ENCODE results near the gene TAF11. TPM values are rescaled to one million over a fixed set of nuclear protein-coding genes. Genes with fewer than 3 reads are reported as not detected.
"Not testable (repeated sequence)": the region's sequence is repeated elsewhere in the genome, so short reads cannot be mapped to it uniquely, and the experiment has no call there.

TAF11 gene
- total and polyA plus RNA-seq, 2 donors: 24.2 to 36.4 TPM

GRCh38 chr6:34894693-34895092 is 6.9 kb upstream of the TAF11 start:
- H3K4me1 ChIP-seq (ENCODE audit: insufficient read depth): no peaks in the 10 kb centered on the region
- no peak overlapping the region for H3K4me3 ChIP-seq (ENCODE audit: low read depth, low read length)
- H3K36me3 ChIP-seq (ENCODE audit: insufficient read depth): no peaks in the 10 kb centered on the region
- no peak overlapping the region for H3K27ac ChIP-seq (ENCODE audit: low read depth)
- DNase-seq (ENCODE audit: extremely low spot score): no peak
- 85% methylated on average over 1 of the region's 1 CpG for WGBS

GRCh38 chr6:34891296-34891695 is 3.5 kb upstream of the TAF11 start:
- WGBS: 97% methylated on average over 2 of the region's 2 CpGs
- Histone ChIP-seq H3K36me3 (ENCODE audit: insufficient read depth) (no peaks in the 10 kb centered on the region), H3K4me1 (ENCODE audit: insufficient read depth) (no peaks in the 10 kb centered on the region), H3K27ac (ENCODE audit: low read depth) (no peak overlapping the region), H3K4me3 (ENCODE audit: low read depth, low read length) (no peak overlapping the region)
- no peak for DNase-seq (ENCODE audit: extremely low spot score)

- no peak for DNase-seq (ENCODE audit: extremely low spot score)
- Histone ChIP-seq H3K27ac (ENCODE audit: low read depth) (no peak overlapping the region), H3K36me3 (ENCODE audit: insufficient read depth) (no peaks in the 10 kb centered on the region), H3K4me1 (ENCODE audit: insufficient read depth) (no peaks in the 10 kb centered on the region), H3K4me3 (ENCODE audit: low read depth, low read length) (peak overlapping the region; percentile 21)
- 49% methylated on average over 7 of the region's 7 CpGs for WGBS
Measured at GRCh38 chr6:34890533-34890925, 2.7 kb upstream of the TAF11 start.

- Histone ChIP-seq H3K36me3 (ENCODE audit: insufficient read depth) (no peaks in the 10 kb centered on the region), H3K27ac (ENCODE audit: low read depth) (peak within 1 kb of the TSS; percentile 84), H3K4me3 (ENCODE audit: low read depth, low read length) (peak within 1 kb of the TSS; percentile 100), H3K4me1 (ENCODE audit: insufficient read depth) (no peaks in the 10 kb centered on the region)
- DNase-seq (ENCODE audit: extremely low spot score): peak; percentile 43
- under 1% methylated on average over 60 of the region's 60 CpGs for WGBS
Measured at GRCh38 chr6:34888874-34889555, 1.2 kb upstream of the TAF11 start, which contains the start of gene ANKS1A. TSS of gene ANKS1A (plus strand) at chr6:34889255. CDS start at chr6:34889403, 148 bp downstream.

- Histone ChIP-seq H3K27ac (ENCODE audit: low read depth) (peak overlapping the region; percentile 84), H3K36me3 (ENCODE audit: insufficient read depth) (no peaks in the 10 kb centered on the region), H3K4me3 (ENCODE audit: low read depth, low read length) (peak overlapping the region; percentile 100), H3K4me1 (ENCODE audit: insufficient read depth) (no peaks in the 10 kb centered on the region)
- under 1% methylated on average over 5 of the region's 5 CpGs for WGBS
- no peak for DNase-seq (ENCODE audit: extremely low spot score)
Measured at GRCh38 chr6:34888514-34888856, 643 bp upstream of the TAF11 start.

- not testable (repeated sequence) for H3K4me1 ChIP-seq (ENCODE audit: insufficient read depth); DNase-seq (ENCODE audit: extremely low spot score); H3K4me3 ChIP-seq (ENCODE audit: low read depth, low read length); H3K27ac ChIP-seq (ENCODE audit: low read depth); H3K36me3 ChIP-seq (ENCODE audit: insufficient read depth)
- WGBS: 92% methylated on average over 15 of the region's 15 CpGs
Measured at GRCh38 chr6:34885837-34886236, 2.0 kb downstream of the TAF11 start.

- peak overlapping the region; percentile 18 for H3K27ac ChIP-seq (ENCODE audit: low read depth)
- WGBS: 94% methylated on average over 2 of the region's 2 CpGs
- no peaks in the 10 kb centered on the region for H3K36me3 ChIP-seq (ENCODE audit: insufficient read depth)
- no peaks in the 10 kb centered on the region for H3K4me1 ChIP-seq (ENCODE audit: insufficient read depth)
- no peak for DNase-seq (ENCODE audit: extremely low spot score)
- no peak overlapping the region for H3K4me3 ChIP-seq (ENCODE audit: low read depth, low read length)
Measured at GRCh38 chr6:34884996-34885395, 2.8 kb downstream of the TAF11 start.

- not testable (repeated sequence) for H3K4me1 ChIP-seq (ENCODE audit: insufficient read depth); DNase-seq (ENCODE audit: extremely low spot score); H3K36me3 ChIP-seq (ENCODE audit: insufficient read depth); H3K27ac ChIP-seq (ENCODE audit: low read depth); H3K4me3 ChIP-seq (ENCODE audit: low read depth, low read length)
- WGBS: 98% methylated on average over 1 of the region's 1 CpG
Measured at GRCh38 chr6:34884073-34884472, 3.8 kb downstream of the TAF11 start.

GRCh38 chr6:34877869-34878485 is 9.9 kb downstream of the TAF11 start:
- peaks cover 2% of the 10 kb centered on the region for H3K36me3 ChIP-seq (ENCODE audit: insufficient read depth)
- WGBS: 92% methylated on average over 5 of the region's 5 CpGs
- no peak for DNase-seq (ENCODE audit: extremely low spot score)
- H3K4me1 ChIP-seq (ENCODE audit: insufficient read depth): no peaks in the 10 kb centered on the region
- no peak overlapping the region for H3K4me3 ChIP-seq (ENCODE audit: low read depth, low read length)
- no peak overlapping the region for H3K27ac ChIP-seq (ENCODE audit: low read depth)

GRCh38 chr6:34877259-34877658 is 10.6 kb downstream of the TAF11 start:
- H3K4me3 ChIP-seq (ENCODE audit: low read depth, low read length): no peak overlapping the region
- peaks cover 2% of the 10 kb centered on the region for H3K36me3 ChIP-seq (ENCODE audit: insufficient read depth)
- H3K4me1 ChIP-seq (ENCODE audit: insufficient read depth): no peaks in the 10 kb centered on the region
- 88% methylated on average over 1 of the region's 1 CpG for WGBS
- H3K27ac ChIP-seq (ENCODE audit: low read depth): no peak overlapping the region
- no peak for DNase-seq (ENCODE audit: extremely low spot score)

- no peak overlapping the region for H3K4me3 ChIP-seq (ENCODE audit: low read depth, low read length)
- H3K27ac ChIP-seq (ENCODE audit: low read depth): no peak overlapping the region
- no peaks in the 10 kb centered on the region for H3K4me1 ChIP-seq (ENCODE audit: insufficient read depth)
- no peak for DNase-seq (ENCODE audit: extremely low spot score)
- H3K36me3 ChIP-seq (ENCODE audit: insufficient read depth): peaks cover 2% of the 10 kb centered on the region
- WGBS: 94% methylated on average over 3 of the region's 3 CpGs
Measured at GRCh38 chr6:34876472-34876871, 11.4 kb downstream of the TAF11 start.

- Histone ChIP-seq H3K4me3 (ENCODE audit: low read depth, low read length) (no peak overlapping the region), H3K4me1 (ENCODE audit: insufficient read depth) (no peaks in the 10 kb centered on the region), H3K27ac (ENCODE audit: low read depth) (no peak overlapping the region), H3K36me3 (ENCODE audit: insufficient read depth) (peaks cover 2% of the 10 kb centered on the region)
- no peak for DNase-seq (ENCODE audit: extremely low spot score)
- 90% methylated on average over 4 of the region's 4 CpGs for WGBS
Measured at GRCh38 chr6:34875292-34876213, 12.3 kb downstream of the TAF11 start.

- no peak overlapping the region for H3K4me3 ChIP-seq (ENCODE audit: low read depth, low read length)
- DNase-seq (ENCODE audit: extremely low spot score): no peak
- no peak overlapping the region for H3K27ac ChIP-seq (ENCODE audit: low read depth)
- no peaks in the 10 kb centered on the region for H3K36me3 ChIP-seq (ENCODE audit: insufficient read depth)
- 56% methylated on average over 1 of the region's 1 CpG for WGBS
- no peaks in the 10 kb centered on the region for H3K4me1 ChIP-seq (ENCODE audit: insufficient read depth)
Measured at GRCh38 chr6:34872332-34872731, 15.5 kb downstream of the TAF11 start.

GRCh38 chr6:34871853-34872252 is 16.0 kb downstream of the TAF11 start:
- no peak overlapping the region for H3K4me3 ChIP-seq (ENCODE audit: low read depth, low read length)
- WGBS: 83% methylated on average over 4 of the region's 4 CpGs
- no peaks in the 10 kb centered on the region for H3K4me1 ChIP-seq (ENCODE audit: insufficient read depth)
- H3K27ac ChIP-seq (ENCODE audit: low read depth): no peak overlapping the region
- H3K36me3 ChIP-seq (ENCODE audit: insufficient read depth): no peaks in the 10 kb centered on the region
- no peak for DNase-seq (ENCODE audit: extremely low spot score)

All from urinary bladder (tissue), 4 donors.